Measurements from ENCODE around the gene CDIP1. TPM values are rescaled to one million over a fixed set of nuclear protein-coding genes. Genes with fewer than 3 reads are reported as not detected.
A peak's percentile ranks its signal among the peaks of the same experiment; 100 is the strongest.

Gene CDIP1
- total and polyA plus RNA-seq, 10 of the 15 experiments (the other 5 are each of a cell fraction or from before 2014, with no cell fraction given): 6.1 to 32.4 (median 13.6) TPM

DNA sequence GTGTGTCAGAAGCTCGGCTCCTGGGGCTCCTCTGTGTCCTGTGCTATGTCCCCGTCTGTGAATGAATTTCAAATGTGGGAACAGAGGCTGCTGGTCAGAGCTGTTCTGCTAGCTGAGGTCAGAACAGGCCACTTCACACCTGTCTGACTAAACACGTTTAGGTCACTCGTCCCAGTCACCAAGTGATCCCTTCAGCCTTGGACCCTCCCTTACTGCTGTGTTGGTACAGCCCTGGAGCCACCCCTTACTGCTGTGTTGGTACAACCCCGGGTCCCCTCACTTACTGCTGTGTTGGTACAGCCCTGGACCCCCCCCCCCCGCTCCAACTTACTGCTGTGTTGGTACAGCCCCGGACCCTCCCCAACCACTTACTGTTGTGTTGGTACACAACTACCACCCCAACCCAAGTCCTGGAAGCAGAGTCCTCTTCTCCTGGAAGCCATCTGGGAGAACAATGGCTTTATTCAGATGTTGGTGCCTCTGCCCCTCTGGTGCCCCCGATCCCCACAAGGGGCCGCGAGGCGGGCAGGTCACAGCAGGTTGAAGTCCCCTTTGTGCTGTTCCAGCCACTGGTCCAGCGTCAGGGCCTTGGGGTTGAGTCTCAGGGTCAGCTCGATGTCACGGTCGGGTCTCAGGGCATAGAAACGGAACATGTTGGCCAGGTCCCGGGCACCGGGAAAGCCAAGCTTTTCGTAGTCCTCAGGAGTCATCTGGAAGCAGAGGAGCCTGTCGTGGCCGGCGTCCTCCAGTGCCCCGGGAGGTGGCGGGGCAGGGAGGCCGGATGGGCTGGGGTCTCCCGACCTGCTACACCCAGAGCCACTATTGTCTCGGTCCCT is 77.1 kb downstream of the CDIP1 start:
- Histone ChIP-seq H3K4me2 (ENCODE audit: control insufficient read depth, insufficient read depth) (no peak overlapping the region), H4K20me1 (ENCODE audit: control insufficient read depth, insufficient read depth) (no peaks in the 10 kb centered on the region; the same call in 1 of the 2 replicates), H3K79me2 (ENCODE audit: control insufficient read depth, insufficient read depth, low read length) (no peaks in the 10 kb centered on the region), H3K4me3 (no peak overlapping the region), H3K9ac (ENCODE audit: control insufficient read depth, insufficient read depth, low read length) (no peak overlapping the region), H3K27ac (ENCODE audit: control insufficient read depth, insufficient read depth) (no peak overlapping the region), H3K9me3 (replicated peaks; ENCODE audit: control insufficient read depth, insufficient read depth, low read length) (no peaks in the 10 kb centered on the region), H3K4me1 (ENCODE audit: control insufficient read depth, insufficient read depth, low read length) (no peaks in the 10 kb centered on the region), H3K27me3 (replicated peaks in 1 of 2; ENCODE audit: control insufficient read depth in 2 of 2, insufficient read depth in 2 of 2, low read length in 1 of 2) (no peaks in the 10 kb centered on the region), H2AFZ (ENCODE audit: control insufficient read depth, low read depth, low read length) (no peak overlapping the region), H3K36me3 (ENCODE audit: control insufficient read depth in 2 of 2, insufficient read depth in 2 of 2, low read length in 1 of 2) (peaks cover 10 to 14% of the 10 kb centered on the region in 2 experiments; a peak in 3 of 4 replicates)
- intact Hi-C loops (cut with micrococcal nuclease; ENCODE audit: unreplicated experiment) (no loop called here), in situ Hi-C loops (cut with MboI) (no loop called here)
- POLR2A ChIA-PET: interaction anchor here (0.6 to 0.8 kb wide), 3 partner anchors 9 to 383 kb away, joined by 3 to 5 read pairs (median 5); no protein-coding TSS in a partner anchor
- no TSS peak for BruUV-seq (replicated peaks)
- WGBS (ENCODE audit: insufficient coverage, insufficient replicate concordance, low lambda C conversion rate, missing lambda C conversion rate): 90% methylated on average over 27 of the region's 27 CpGs
- CTCF ChIA-PET: interaction anchor here (0.6 kb wide), 1 partner anchor 24 kb away, joined by 3 read pairs; no protein-coding TSS in a partner anchor
- RAD21 ChIA-PET (ENCODE audit: unreplicated experiment): interaction anchor here (0.6 kb wide), 1 partner anchor 10 kb away, joined by 3 read pairs; no protein-coding TSS in a partner anchor
- FAIRE-seq: no peak
- DNase-seq (ENCODE audit: low read depth, low spot score): no peak
- SMC1A ChIA-PET (ENCODE audit: uncharacterized antibody, unreplicated experiment): no interaction called here
- ATAC-seq: peak; percentile 24; the same call in 1 of the 3 replicates
- TF ChIP-seq TAF1 (IDR thresholded peaks at IDR 0.05; ENCODE audit: borderline replicate concordance, low read depth, low read length) (no peak), HCFC1 (IDR thresholded peaks at IDR 0.05; ENCODE audit: low read length) (no peak), BHLHE40 (IDR thresholded peaks at IDR 0.05; ENCODE audit: borderline replicate concordance in 1 of 2, low read depth in 2 of 2, low read length in 1 of 2) (no peak), SREBF2 (IDR thresholded peaks at IDR 0.05; ENCODE audit: low read length) (no peak), CHD4 (IDR thresholded peaks at IDR 0.05) (no peak), NFYA (IDR thresholded peaks at IDR 0.05; ENCODE audit: borderline replicate concordance, low read depth, low read length) (no peak), RBBP5 (conservative IDR thresholded peaks at IDR 0.05) (no peak), POLR2A (IDR thresholded peaks at IDR 0.05; ENCODE audit: low read depth, low read length) (peak; percentile 51; the same call in 1 of the 2 replicates), NFYB (IDR thresholded peaks at IDR 0.05; ENCODE audit: insufficient read depth, low read depth, low read length) (no peak), SKIL (IDR thresholded peaks at IDR 0.05; ENCODE audit: low read depth, poor library complexity, severe bottlenecking) (no peak), CREM (IDR thresholded peaks at IDR 0.05; ENCODE audit: low read depth) (no peak), PAX5 (IDR thresholded peaks at IDR 0.05; ENCODE audit: borderline replicate concordance, low read depth, low read length) (no peak), CHD1 (IDR thresholded peaks at IDR 0.05; ENCODE audit: low read depth, low read length) (peak; percentile 75; the same call in 1 of the 2 replicates), ETV6 (conservative IDR thresholded peaks at IDR 0.05 in 1 of 2, IDR thresholded peaks at IDR 0.05 in 1 of 2; ENCODE audit: borderline replicate concordance in 1 of 2, low read depth in 1 of 2) (no peak), LARP7 (IDR thresholded peaks at IDR 0.05) (no peak), CBX3 (IDR thresholded peaks at IDR 0.05; ENCODE audit: borderline replicate concordance, low read depth) (no peak)
- TF ChIP-seq, protein P1, sequence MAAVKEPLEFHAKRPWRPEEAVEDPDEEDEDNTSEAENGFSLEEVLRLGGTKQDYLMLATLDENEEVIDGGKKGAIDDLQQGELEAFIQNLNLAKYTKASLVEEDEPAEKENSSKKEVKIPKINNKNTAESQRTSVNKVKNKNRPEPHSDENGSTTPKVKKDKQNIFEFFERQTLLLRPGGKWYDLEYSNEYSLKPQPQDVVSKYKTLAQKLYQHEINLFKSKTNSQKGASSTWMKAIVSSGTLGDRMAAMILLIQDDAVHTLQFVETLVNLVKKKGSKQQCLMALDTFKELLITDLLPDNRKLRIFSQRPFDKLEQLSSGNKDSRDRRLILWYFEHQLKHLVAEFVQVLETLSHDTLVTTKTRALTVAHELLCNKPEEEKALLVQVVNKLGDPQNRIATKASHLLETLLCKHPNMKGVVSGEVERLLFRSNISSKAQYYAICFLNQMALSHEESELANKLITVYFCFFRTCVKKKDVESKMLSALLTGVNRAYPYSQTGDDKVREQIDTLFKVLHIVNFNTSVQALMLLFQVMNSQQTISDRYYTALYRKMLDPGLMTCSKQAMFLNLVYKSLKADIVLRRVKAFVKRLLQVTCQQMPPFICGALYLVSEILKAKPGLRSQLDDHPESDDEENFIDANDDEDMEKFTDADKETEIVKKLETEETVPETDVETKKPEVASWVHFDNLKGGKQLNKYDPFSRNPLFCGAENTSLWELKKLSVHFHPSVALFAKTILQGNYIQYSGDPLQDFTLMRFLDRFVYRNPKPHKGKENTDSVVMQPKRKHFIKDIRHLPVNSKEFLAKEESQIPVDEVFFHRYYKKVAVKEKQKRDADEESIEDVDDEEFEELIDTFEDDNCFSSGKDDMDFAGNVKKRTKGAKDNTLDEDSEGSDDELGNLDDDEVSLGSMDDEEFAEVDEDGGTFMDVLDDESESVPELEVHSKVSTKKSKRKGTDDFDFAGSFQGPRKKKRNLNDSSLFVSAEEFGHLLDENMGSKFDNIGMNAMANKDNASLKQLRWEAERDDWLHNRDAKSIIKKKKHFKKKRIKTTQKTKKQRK (IDR thresholded peaks at IDR 0.05; ENCODE audit: low read depth, low read length): no peak

Measured in GM12878 (cell line).